HepG2 (cell line): ENCODE measurements around the gene TEAD1. TPM values are rescaled to one million over a fixed set of nuclear protein-coding genes. Genes with fewer than 3 reads are reported as not detected.

ENCODE experiments used
- ATAC-seq: fragments of 200-7000 bp; cut with Tn5 transposase; 3 replicates; pipeline ENCODE4 v1.9.1; 2020; ENCODE audit warnings: mild to moderate bottlenecking, moderate library complexity
- BruUV-seq: library from RNA; stranded (reverse); fragments of 400-500 nt; replicated peaks from 2 replicates; lab custom pipeline; 2021; lab: Mats Ljungman, UMichigan
- CTCF ChIA-PET: fragments of 300-600 bp; formaldehyde crosslinking; extraction: SDS; loops from one replicate; lab custom pipeline; 2021; ENCODE audit warnings: low total read pairs, inconsistent platforms, low intra/inter-chr PET ratio; lab: Yijun Ruan, JAX
- POLR2A ChIA-PET: fragments of 350-600 bp; sonication (Branson Sonifier 250); formaldehyde crosslinking; loops from one replicate; lab custom pipeline; 2020; ENCODE audit warnings: antibody characterized with exemption, inconsistent platforms; lab: Yijun Ruan, JAX
- DNase-seq: peaks from one replicate; pipeline ENCODE4 v3.0.0-alpha.2; 2015; ENCODE audit warnings: low spot score
- FAIRE-seq: peaks from 3 replicates; lab custom pipeline; 2011; peaks lifted over from hg19 to GRCh38; lab: Jason Lieb, UNC
- H2AFZ ChIP-seq: one replicate; pipeline ENCODE4 v1.6.1; 2011; ENCODE audit warnings: low read length, inconsistent platforms
- H3K27ac ChIP-seq: fragments of 300-600 bp; 3 replicates; pipeline ENCODE4 v1.8.0; 2011; ENCODE audit warnings: mixed run types, mild to moderate bottlenecking, mixed read lengths, low read length, inconsistent platforms; ENCODE audit not compliant: insufficient read depth; ENCODE audit errors: extremely low read length
- H3K27me3 ChIP-seq, 2 experiments: fragments of 200-600 bp in 1 of 2; 2 replicates in 1 of 2; 3 replicates in 1 of 2; pipeline versions ENCODE4 v1.6.0 to v1.8.0; 2011; ENCODE audit warnings: low read length in 2 of 2, mild to moderate bottlenecking in 2 of 2, moderate library complexity in 2 of 2, inconsistent platforms in 1 of 2; ENCODE audit not compliant: insufficient read depth in 2 of 2, control insufficient read depth in 1 of 2
- H3K36me3 ChIP-seq, 2 experiments: fragments of 200-600 bp in 1 of 2; replicated peaks in 1 of 2; 2 replicates in 1 of 2; 3 replicates in 1 of 2; pipeline versions ENCODE4 v1.5.1 to v1.8.0; 2011; ENCODE audit warnings: low read length in 2 of 2, inconsistent platforms in 1 of 2; ENCODE audit not compliant: insufficient read depth in 2 of 2, control insufficient read depth in 1 of 2
- H3K4me1 ChIP-seq: 2 replicates; pipeline ENCODE4 v1.5.1; 2012; ENCODE audit warnings: low read length, inconsistent platforms; ENCODE audit not compliant: insufficient read depth
- H3K4me2 ChIP-seq: 2 replicates; pipeline ENCODE4 v1.6.0; 2011; ENCODE audit warnings: low read depth, low read length, inconsistent platforms
- H3K4me3 ChIP-seq, 3 experiments: fragments of 200-600 bp in 1 of 3; sonication (generic), shearing (Covaris generic) in 1 of 3; replicated peaks in 1 of 3; 2 replicates each; pipeline ENCODE4 v1.5.1; 2011 to 2016; ENCODE audit warnings: low read length in 3 of 3, inconsistent platforms in 2 of 3, low read depth in 2 of 3, mild to moderate bottlenecking in 2 of 3, control low read depth in 1 of 3, mixed read lengths in 1 of 3; ENCODE audit not compliant: insufficient read depth in 1 of 3
- H3K79me2 ChIP-seq: one replicate; pipeline ENCODE4 v1.6.1; 2011; ENCODE audit warnings: low read length, inconsistent platforms; ENCODE audit not compliant: insufficient read depth
- H3K9ac ChIP-seq: 2 replicates; pipeline ENCODE4 v1.6.0; 2011; ENCODE audit warnings: mild to moderate bottlenecking, low read depth, low read length, inconsistent platforms; ENCODE audit not compliant: insufficient read depth
- H3K9me3 ChIP-seq: 2 replicates; pipeline ENCODE4 v1.5.1; 2012; ENCODE audit warnings: mild to moderate bottlenecking, low read length
- H4K20me1 ChIP-seq: 2 replicates; pipeline ENCODE4 v1.6.0; 2011; ENCODE audit warnings: inconsistent platforms, mild to moderate bottlenecking, low read length, moderate library complexity; ENCODE audit not compliant: insufficient read depth
- MEIS1 ChIP-seq: sonication (generic); formaldehyde crosslinking; IDR thresholded peaks from 2 replicates; pipeline ENCODE4 v1.9.0; 2021; ENCODE audit warnings: mild to moderate bottlenecking, missing genetic modification reagents, moderate library complexity, borderline replicate concordance
- SMAD3 ChIP-seq: sonication (generic); formaldehyde crosslinking; IDR thresholded peaks from 2 replicates; pipeline ENCODE4 v1.4.0; 2020; ENCODE audit warnings: missing genetic modification reagents
- ZNF33B ChIP-seq: sonication (generic); formaldehyde crosslinking; IDR thresholded peaks from 2 replicates; pipeline ENCODE4 v1.5.1; 2020; ENCODE audit warnings: mild to moderate bottlenecking, missing genetic modification reagents
- ZNF616 ChIP-seq: sonication (generic); formaldehyde crosslinking; IDR thresholded peaks from 2 replicates; pipeline ENCODE4 v1.5.0; 2020; ENCODE audit warnings: low read depth, mild to moderate bottlenecking, missing genetic modification reagents
- WGBS: methylation state at CpG from one replicate; pipeline ENCODE4 v1.1.6; 2017; ENCODE audit warnings: low lambda C conversion rate; 5-methylcytosine and 5-hydroxymethylcytosine counted together
- in situ Hi-C: cut with HindIII; loops from 2 replicates; pipeline ENCODE4 v1.10.0; 2017; ENCODE audit warnings: low pct_unique_long_range_greater_than_20kb; ENCODE audit not compliant: extremely low pct_ligation_motif_present
- intact Hi-C: fragments of 100-400 bp; cut with micrococcal nuclease; formaldehyde crosslinking; loops from one replicate; pipeline ENCODE4 v1.10.0; 2022; ENCODE audit not compliant: unreplicated experiment
- polyA plus RNA-seq, 8 experiments: library from polyadenylated mRNA; depleted of rRNA in 3 of 8; stranded (reverse) in 7 of 8; unstranded in 1 of 8; fragments of >200 nt; fragmentation: Illumina TruSeq in 4 of 8; extraction: Trizol in 4 of 8; gene quantifications; 2 replicates each; pipeline versions ENCODE4 v1.2.1 to v1.2.3, GENCODE V29; 2011 to 2016; ENCODE audit warnings: low read depth in 4 of 8, missing spikeins in 1 of 8, mixed read lengths in 1 of 8; ENCODE audit not compliant: insufficient read depth in 1 of 8
- total RNA-seq, 5 experiments: library from RNA; depleted of rRNA; stranded (reverse); fragments of >200 nt; fragmentation: Illumina TruSeq; extraction: Trizol; gene quantifications; 2 replicates each; pipeline ENCODE4 v1.2.3, GENCODE V29; 2016; ENCODE audit warnings: low read depth in 1 of 5
- TF ChIP-seq, protein P1 (sequence below): sonication (generic); formaldehyde crosslinking; IDR thresholded peaks from 2 replicates; pipeline ENCODE4 v1.4.0; 2020; ENCODE audit warnings: missing genetic modification reagents

Gene TEAD1
- total and polyA plus RNA-seq, 2 of the 13 experiments (the other 11 are each of a cell fraction or from before 2014, with no cell fraction given), result 20.1 to 30.5 TPM

DNA sequence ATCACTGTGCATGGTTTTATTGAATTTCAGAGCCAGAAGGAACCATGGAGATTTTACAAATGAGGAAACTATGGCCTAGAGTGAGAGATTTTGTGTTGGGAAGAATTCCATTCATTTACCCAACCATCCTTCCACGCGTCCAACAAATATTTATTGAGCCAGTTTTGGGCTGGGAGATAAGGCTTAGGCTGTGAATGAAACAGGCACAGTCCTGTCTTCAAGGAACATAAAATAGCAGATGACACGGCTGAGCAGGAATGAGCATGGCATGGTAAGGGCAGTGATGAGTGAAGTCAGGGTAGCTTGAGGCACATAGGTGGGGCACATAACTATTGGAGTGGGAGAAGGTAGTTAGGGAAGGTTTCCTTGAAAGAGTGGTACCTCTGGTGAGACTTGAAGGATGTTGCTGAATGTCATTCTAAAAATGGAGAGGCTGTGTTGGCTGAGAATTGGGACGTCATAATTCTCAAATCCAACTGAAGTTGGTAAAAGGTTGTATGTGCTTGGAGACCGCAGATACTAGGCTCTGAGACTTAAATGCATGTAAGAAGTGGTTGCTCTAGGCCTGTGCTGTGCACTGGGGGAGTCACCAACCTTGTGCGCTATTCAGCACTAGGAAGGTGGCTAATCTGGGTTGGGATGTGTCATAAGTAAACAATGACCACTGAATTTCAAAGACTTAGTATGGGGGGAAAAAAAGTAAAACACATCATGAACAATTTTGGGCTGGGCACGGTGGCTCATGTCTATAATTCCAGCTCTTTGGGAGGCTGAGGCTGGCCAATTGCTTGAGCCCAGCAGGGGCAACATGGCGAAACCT lies 51.9 kb downstream of the TEAD1 start:
- H3K4me2 ChIP-seq, result no peak overlapping the region
- no peak overlapping the region for H3K27ac ChIP-seq
- no peak overlapping the region for H3K9ac ChIP-seq
- ATAC-seq (no peak), FAIRE-seq (no peak)
- H3K79me2 ChIP-seq, result peaks cover 26% of the 10 kb centered on the region
- H2AFZ ChIP-seq, result no peak overlapping the region
- H3K36me3 ChIP-seq, result peaks cover 0 to 2% of the 10 kb centered on the region in 2 experiments; a peak in 2 of 5 replicates
- BruUV-seq, result no TSS peak
- no peak overlapping the region for H3K4me3 ChIP-seq
- ChIA-PET POLR2A (no interaction called here), CTCF (no interaction called here)
- intact Hi-C loops, result no loop called here
- in situ Hi-C loops, result no loop called here
- H3K27me3 ChIP-seq, result no peaks in the 10 kb centered on the region
- H4K20me1 ChIP-seq, result peaks cover 3% of the 10 kb centered on the region; the same call in 1 of the 2 replicates
- H3K4me1 ChIP-seq, result peaks cover 48% of the 10 kb centered on the region
- TF ChIP-seq, protein P1, sequence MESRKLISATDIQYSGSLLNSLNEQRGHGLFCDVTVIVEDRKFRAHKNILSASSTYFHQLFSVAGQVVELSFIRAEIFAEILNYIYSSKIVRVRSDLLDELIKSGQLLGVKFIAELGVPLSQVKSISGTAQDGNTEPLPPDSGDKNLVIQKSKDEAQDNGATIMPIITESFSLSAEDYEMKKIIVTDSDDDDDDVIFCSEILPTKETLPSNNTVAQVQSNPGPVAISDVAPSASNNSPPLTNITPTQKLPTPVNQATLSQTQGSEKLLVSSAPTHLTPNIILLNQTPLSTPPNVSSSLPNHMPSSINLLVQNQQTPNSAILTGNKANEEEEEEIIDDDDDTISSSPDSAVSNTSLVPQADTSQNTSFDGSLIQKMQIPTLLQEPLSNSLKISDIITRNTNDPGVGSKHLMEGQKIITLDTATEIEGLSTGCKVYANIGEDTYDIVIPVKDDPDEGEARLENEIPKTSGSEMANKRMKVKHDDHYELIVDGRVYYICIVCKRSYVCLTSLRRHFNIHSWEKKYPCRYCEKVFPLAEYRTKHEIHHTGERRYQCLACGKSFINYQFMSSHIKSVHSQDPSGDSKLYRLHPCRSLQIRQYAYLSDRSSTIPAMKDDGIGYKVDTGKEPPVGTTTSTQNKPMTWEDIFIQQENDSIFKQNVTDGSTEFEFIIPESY, result peak; percentile 62; the same call in 1 of the 2 replicates
- no peak for TF ChIP-seq SMAD3
- no peak for TF ChIP-seq ZNF616
- no peak for TF ChIP-seq ZNF33B (CRISPR knock-in tag)
- TF ChIP-seq MEIS1 (CRISPR knock-in tag), result no peak
- TF ChIP-seq, all 625 proteins: peak for 1
- no peak for DNase-seq
- H3K9me3 ChIP-seq, result no peaks in the 10 kb centered on the region
- WGBS, result 94% methylated on average over 8 of the region's 8 CpGs
